Neural progenitor cell (in vitro differentiated cells): ENCODE results near the gene PLA2G4C. TPM values are rescaled to one million over a fixed set of nuclear protein-coding genes. Genes with fewer than 3 reads are reported as not detected.
A peak's percentile ranks its signal among the peaks of the same experiment; 100 is the strongest.

Source experiments
- DNase-seq: peaks from one replicate; pipeline ENCODE4 v3.0.0-alpha.2; 2016; ENCODE audit warnings: low spot score
- H2AFZ ChIP-seq: fragments of 200-600 bp; sonication (generic); replicated peaks from 2 replicates; pipeline ENCODE4 v1.6.1; 2016; ENCODE audit warnings: antibody characterized with exemption
- H3F3A ChIP-seq: fragments of 200-600 bp; sonication (generic); 2 replicates; pipeline ENCODE4 v1.6.1; 2016; ENCODE audit warnings: antibody characterized with exemption, low read depth
- H3K27ac ChIP-seq: fragments of 200-600 bp; sonication (generic); 2 replicates; pipeline ENCODE4 v1.5.1; 2016; ENCODE audit warnings: mild to moderate bottlenecking
- H3K27me3 ChIP-seq: fragments of 200-600 bp; sonication (generic); 2 replicates; pipeline ENCODE4 v1.6.1; 2016; ENCODE audit warnings: mild to moderate bottlenecking, moderate library complexity
- H3K36me3 ChIP-seq: fragments of 200-600 bp; sonication (generic); 2 replicates; pipeline ENCODE4 v1.5.1; 2016
- H3K4me1 ChIP-seq: fragments of 200-600 bp; sonication (generic); 2 replicates; pipeline ENCODE4 v1.6.1; 2016; ENCODE audit warnings: mixed run types
- H3K4me2 ChIP-seq: fragments of 200-600 bp; sonication (generic); 2 replicates; pipeline ENCODE4 v1.6.1; 2016
- H3K4me3 ChIP-seq: fragments of 200-600 bp; sonication (generic); 2 replicates; pipeline ENCODE4 v1.5.1; 2016
- H3K79me2 ChIP-seq: fragments of 200-600 bp; sonication (generic); 2 replicates; pipeline ENCODE4 v1.6.1; 2016; ENCODE audit warnings: low read depth
- H3K9ac ChIP-seq: fragments of 200-600 bp; sonication (generic); 2 replicates; pipeline ENCODE4 v1.6.1; 2016
- H3K9me3 ChIP-seq: fragments of 200-600 bp; sonication (generic); 2 replicates; pipeline ENCODE4 v1.5.1; 2016; ENCODE audit warnings: low read depth
- H4K20me1 ChIP-seq: fragments of 200-600 bp; sonication (generic); 2 replicates; pipeline ENCODE4 v1.6.1; 2016; ENCODE audit warnings: low read depth
- H3K27ac Mint-ChIP-seq: 3 replicates; pipeline ENCODE4 v1.8.0; 2021; ENCODE audit warnings: mixed read lengths
- H3K27me3 Mint-ChIP-seq: 2 replicates; pipeline ENCODE4 v1.8.0; 2022; ENCODE audit warnings: low read depth, mild to moderate bottlenecking, inconsistent platforms, moderate library complexity, mixed read lengths; ENCODE audit not compliant: insufficient read depth
- H3K36me3 Mint-ChIP-seq: 3 replicates; pipeline ENCODE4 v1.8.0; 2021; ENCODE audit warnings: mixed read lengths
- H3K4me1 Mint-ChIP-seq: 3 replicates; pipeline ENCODE4 v1.8.0; 2021; ENCODE audit warnings: mixed read lengths
- H3K4me3 Mint-ChIP-seq: 3 replicates; pipeline ENCODE4 v1.8.0; 2021; ENCODE audit warnings: mild to moderate bottlenecking, moderate library complexity, mixed read lengths
- H3K9me3 Mint-ChIP-seq: 3 replicates; pipeline ENCODE4 v1.8.0; 2020; ENCODE audit warnings: mixed read lengths
- EZH2 ChIP-seq: fragments of 200-600 bp; sonication (generic); IDR thresholded peaks from 2 replicates; pipeline ENCODE4 v1.6.1; 2017; ENCODE audit warnings: antibody characterized with exemption, mild to moderate bottlenecking, moderate library complexity
- EZH2phosphoT487 ChIP-seq: fragments of 200-600 bp; sonication (generic); IDR thresholded peaks from 2 replicates; pipeline ENCODE4 v1.6.1; 2017; ENCODE audit warnings: antibody characterized with exemption
- total RNA-seq: library from RNA; depleted of rRNA; stranded (reverse); fragments of >200 nt; gene quantifications from 2 replicates; pipeline ENCODE4 v1.2.3, GENCODE V29; 2015; ENCODE audit warnings: low replicate concordance
- TF ChIP-seq, protein P1 (sequence below): fragments of 200-600 bp; sonication (generic); IDR thresholded peaks from 2 replicates; pipeline ENCODE4 v1.5.1; 2017; ENCODE audit warnings: antibody characterized with exemption, mild to moderate bottlenecking

PLA2G4C gene
- total RNA-seq, 1 donor from 2014 or later = not detected

DNA sequence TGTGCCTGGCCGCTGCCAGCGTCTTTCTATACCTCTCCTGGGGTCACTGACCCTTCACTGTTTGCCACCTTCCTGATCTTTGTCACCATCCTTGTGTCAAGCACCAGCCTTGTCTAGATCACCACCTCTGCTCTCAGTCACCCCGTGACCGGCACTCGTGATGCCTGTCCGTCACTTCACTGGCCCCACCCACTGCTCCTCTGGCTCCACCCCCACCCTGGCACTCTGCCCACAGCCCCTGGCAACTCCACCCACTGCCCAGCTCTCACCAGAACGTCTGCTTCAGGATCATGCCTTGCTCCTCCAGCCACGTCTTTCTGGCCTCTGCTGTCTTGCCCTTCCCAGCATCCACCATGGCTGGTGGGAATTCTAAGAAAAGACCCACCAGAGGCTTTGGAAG is 24.8 kb upstream of the PLA2G4C start:
- Histone ChIP-seq H3K9ac (no peak overlapping the region), H3K27me3 (no peaks in the 10 kb centered on the region), H3K36me3 (no peaks in the 10 kb centered on the region), H3K4me1 (no peaks in the 10 kb centered on the region), H3K4me3 (no peak overlapping the region), H3K4me2 (no peak overlapping the region), H3K27ac (no peak overlapping the region), H4K20me1 (no peaks in the 10 kb centered on the region), H3K79me2 (no peaks in the 10 kb centered on the region), H3K9me3 (no peaks in the 10 kb centered on the region), H2AFZ (no peak overlapping the region), H3F3A (no peaks in the 10 kb centered on the region)
- DNase-seq = no peak
- Mint-ChIP-seq H3K27ac (no peak overlapping the region), H3K4me1 (no peaks in the 10 kb centered on the region), H3K4me3 (no peak overlapping the region), H3K27me3 (no peaks in the 10 kb centered on the region), H3K9me3 (no peaks in the 10 kb centered on the region), H3K36me3 (peaks cover 22% of the 10 kb centered on the region)
- TF ChIP-seq EZH2phosphoT487 (no peak), EZH2 (no peak)

GRCh38 chr19:48133094-48133493 is 22.5 kb upstream of the PLA2G4C start:
- Histone ChIP-seq H3K4me2 (no peak overlapping the region), H3K9me3 (no peaks in the 10 kb centered on the region), H3K27me3 (no peaks in the 10 kb centered on the region), H3K4me1 (no peaks in the 10 kb centered on the region), H3K27ac (no peak overlapping the region), H3F3A (no peaks in the 10 kb centered on the region), H4K20me1 (no peaks in the 10 kb centered on the region), H3K36me3 (no peaks in the 10 kb centered on the region), H2AFZ (no peak overlapping the region), H3K9ac (no peak overlapping the region), H3K4me3 (no peak overlapping the region), H3K79me2 (no peaks in the 10 kb centered on the region)
- H3K4me1 Mint-ChIP-seq = no peaks in the 10 kb centered on the region
- H3K36me3 Mint-ChIP-seq = peaks cover 22% of the 10 kb centered on the region
- no peaks in the 10 kb centered on the region for H3K27me3 Mint-ChIP-seq
- peak overlapping the region; percentile 74 for H3K27ac Mint-ChIP-seq
- no peaks in the 10 kb centered on the region for H3K9me3 Mint-ChIP-seq
- TF ChIP-seq, protein P1, sequence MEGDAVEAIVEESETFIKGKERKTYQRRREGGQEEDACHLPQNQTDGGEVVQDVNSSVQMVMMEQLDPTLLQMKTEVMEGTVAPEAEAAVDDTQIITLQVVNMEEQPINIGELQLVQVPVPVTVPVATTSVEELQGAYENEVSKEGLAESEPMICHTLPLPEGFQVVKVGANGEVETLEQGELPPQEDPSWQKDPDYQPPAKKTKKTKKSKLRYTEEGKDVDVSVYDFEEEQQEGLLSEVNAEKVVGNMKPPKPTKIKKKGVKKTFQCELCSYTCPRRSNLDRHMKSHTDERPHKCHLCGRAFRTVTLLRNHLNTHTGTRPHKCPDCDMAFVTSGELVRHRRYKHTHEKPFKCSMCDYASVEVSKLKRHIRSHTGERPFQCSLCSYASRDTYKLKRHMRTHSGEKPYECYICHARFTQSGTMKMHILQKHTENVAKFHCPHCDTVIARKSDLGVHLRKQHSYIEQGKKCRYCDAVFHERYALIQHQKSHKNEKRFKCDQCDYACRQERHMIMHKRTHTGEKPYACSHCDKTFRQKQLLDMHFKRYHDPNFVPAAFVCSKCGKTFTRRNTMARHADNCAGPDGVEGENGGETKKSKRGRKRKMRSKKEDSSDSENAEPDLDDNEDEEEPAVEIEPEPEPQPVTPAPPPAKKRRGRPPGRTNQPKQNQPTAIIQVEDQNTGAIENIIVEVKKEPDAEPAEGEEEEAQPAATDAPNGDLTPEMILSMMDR = no peak
- no peak for TF ChIP-seq EZH2
- TF ChIP-seq EZH2phosphoT487 = no peak
- no peak overlapping the region for H3K4me3 Mint-ChIP-seq
- no peak for DNase-seq

DNA sequence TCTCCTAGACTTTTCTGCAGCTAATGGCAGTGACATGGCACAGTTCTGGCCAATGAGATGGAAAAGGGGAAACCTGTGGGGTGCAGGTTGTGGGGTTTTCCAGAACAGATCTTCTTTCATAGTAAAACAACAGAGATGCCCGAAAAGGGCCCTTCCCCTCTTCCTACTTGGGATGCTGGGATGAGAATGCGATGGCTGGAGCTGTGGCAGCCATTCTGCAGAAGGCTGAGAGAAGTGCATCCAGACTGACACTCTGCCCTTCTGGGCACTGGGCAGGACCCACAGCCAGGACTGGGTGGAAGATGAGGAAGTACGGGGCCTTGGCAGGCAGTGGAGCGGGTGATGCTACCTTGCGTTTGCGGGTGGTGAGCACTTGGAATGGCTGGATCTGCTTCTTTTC is 16.9 kb upstream of the PLA2G4C start:
- Mint-ChIP-seq H3K27me3 (no peaks in the 10 kb centered on the region), H3K27ac (no peak overlapping the region), H3K4me3 (no peak overlapping the region), H3K36me3 (peaks cover 48% of the 10 kb centered on the region), H3K4me1 (peaks cover 13% of the 10 kb centered on the region), H3K9me3 (no peaks in the 10 kb centered on the region)
- peaks cover 16% of the 10 kb centered on the region for H3F3A ChIP-seq
- H3K36me3 ChIP-seq = no peaks in the 10 kb centered on the region
- no peak for TF ChIP-seq EZH2phosphoT487
- TF ChIP-seq, protein P1 = no peak
- TF ChIP-seq EZH2 = no peak
- H3K79me2 ChIP-seq = no peaks in the 10 kb centered on the region
- H3K4me2 ChIP-seq = no peak overlapping the region
- H3K4me3 ChIP-seq = no peak overlapping the region
- H3K27me3 ChIP-seq = no peaks in the 10 kb centered on the region
- H3K9ac ChIP-seq = no peak overlapping the region
- no peak overlapping the region for H2AFZ ChIP-seq
- peaks cover 7% of the 10 kb centered on the region for H4K20me1 ChIP-seq
- no peak for DNase-seq
- H3K9me3 ChIP-seq = no peaks in the 10 kb centered on the region
- no peak overlapping the region for H3K27ac ChIP-seq
- peaks cover 13% of the 10 kb centered on the region for H3K4me1 ChIP-seq

DNA sequence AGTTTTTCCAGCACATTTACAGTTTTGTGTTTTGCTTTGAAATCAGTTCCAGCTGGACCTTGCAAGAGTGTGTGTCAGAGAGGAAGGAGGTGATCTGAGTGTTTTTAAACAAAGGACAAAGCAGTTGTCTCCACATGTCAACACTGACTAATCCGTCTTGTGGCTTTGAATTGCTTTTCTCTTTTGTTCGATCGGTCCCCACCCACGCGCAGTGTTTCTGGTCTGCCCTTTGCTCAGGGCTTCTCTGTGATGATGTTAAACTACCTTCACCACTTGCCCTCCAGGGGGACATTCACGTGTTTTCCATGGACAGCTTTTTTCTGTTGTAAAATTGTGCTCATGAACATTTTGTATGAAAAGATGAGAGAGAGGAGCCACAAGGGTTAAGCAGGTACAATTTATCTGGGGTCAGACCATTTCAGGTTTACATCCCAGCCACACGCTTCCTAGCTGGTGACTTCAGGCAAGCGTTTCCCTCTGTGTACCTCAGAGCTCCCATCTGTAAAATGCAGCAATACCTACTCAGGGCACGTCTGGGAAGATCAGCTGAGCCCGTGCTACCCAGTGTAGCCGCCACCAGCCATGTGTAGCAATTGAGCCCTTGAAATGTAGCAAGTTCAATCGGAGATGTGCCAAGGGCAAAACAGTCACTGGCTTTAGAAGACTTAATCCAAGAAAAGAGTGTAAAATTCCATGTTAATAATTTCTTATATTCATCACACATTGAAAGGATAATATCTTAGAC is 13.5 kb upstream of the PLA2G4C start:
- H3K4me2 ChIP-seq = peak overlapping the region; percentile 63

More for the DNA sequence above, 13.5 kb upstream of the PLA2G4C start:
- peak overlapping the region; percentile 63 for H3K4me3 Mint-ChIP-seq
- peaks cover 55% of the 10 kb centered on the region for H3K36me3 Mint-ChIP-seq
- peaks cover 7% of the 10 kb centered on the region for H4K20me1 ChIP-seq
- peaks cover 13% of the 10 kb centered on the region for H3K4me1 ChIP-seq
- H3K4me3 ChIP-seq = no peak overlapping the region
- H3K27me3 ChIP-seq = no peaks in the 10 kb centered on the region
- no peaks in the 10 kb centered on the region for H3K9me3 Mint-ChIP-seq
- no peak for TF ChIP-seq EZH2phosphoT487
- TF ChIP-seq, protein P1 = peak; percentile 46
- H3K79me2 ChIP-seq = no peaks in the 10 kb centered on the region
- H3K9ac ChIP-seq = peak overlapping the region; percentile 13
- peaks cover 16% of the 10 kb centered on the region for H3F3A ChIP-seq
- peaks cover 13% of the 10 kb centered on the region for H3K4me1 Mint-ChIP-seq
- DNase-seq = peak; percentile 78
- H3K27ac Mint-ChIP-seq = peak overlapping the region; percentile 89
- no peaks in the 10 kb centered on the region for H3K36me3 ChIP-seq
- H3K27ac ChIP-seq = peak overlapping the region; percentile 70
- H3K27me3 Mint-ChIP-seq = no peaks in the 10 kb centered on the region
- no peaks in the 10 kb centered on the region for H3K9me3 ChIP-seq
- H2AFZ ChIP-seq = no peak overlapping the region
